Keratinocyte (primary cell): Measurements from ENCODE around the gene NLRC5. TPM values are rescaled to one million over a fixed set of nuclear protein-coding genes. Genes with fewer than 3 reads are reported as not detected.

Experiments
- DNase-seq: peaks from one replicate; pipeline ENCODE4 v3.0.0-alpha.2; 2011; ENCODE audit warnings: low read depth, missing footprints, low spot score
- FAIRE-seq: peaks from 2 replicates; lab custom pipeline; 2011; peaks lifted over from hg19 to GRCh38; lab: Jason Lieb, UNC
- H2AFZ ChIP-seq: 2 replicates; pipeline ENCODE4 v1.6.0; 2012; ENCODE audit warnings: low read length, control low read depth, inconsistent platforms; ENCODE audit not compliant: control insufficient read depth
- H3K27ac ChIP-seq: 2 replicates; pipeline ENCODE4 v1.5.1; 2011; ENCODE audit warnings: low read length; ENCODE audit not compliant: control insufficient read depth, insufficient read depth
- H3K27me3 ChIP-seq: 3 replicates; pipeline ENCODE4 v1.6.0; 2011; ENCODE audit warnings: low read length; ENCODE audit not compliant: control insufficient read depth, insufficient read depth; ENCODE audit errors: extremely low read depth
- H3K36me3 ChIP-seq, 2 experiments: 2 replicates in 1 of 2; 3 replicates in 1 of 2; pipeline ENCODE4 v1.5.1; 2011; ENCODE audit warnings: low read length in 2 of 2, mild to moderate bottlenecking in 1 of 2; ENCODE audit not compliant: control insufficient read depth in 2 of 2, insufficient read depth in 2 of 2; ENCODE audit errors: extremely low read depth in 1 of 2
- H3K4me1 ChIP-seq: 3 replicates; pipeline ENCODE4 v1.5.1; 2011; ENCODE audit warnings: low read length; ENCODE audit not compliant: control insufficient read depth, insufficient read depth; ENCODE audit errors: extremely low read depth
- H3K4me2 ChIP-seq: 3 replicates; pipeline ENCODE4 v1.6.0; 2011; ENCODE audit warnings: low read depth, low read length; ENCODE audit not compliant: control insufficient read depth, insufficient read depth; ENCODE audit errors: extremely low read depth
- H3K4me3 ChIP-seq, 3 experiments: fragments of 200-600 bp in 1 of 3; sonication (generic) in 1 of 3; 2 replicates in 2 of 3; 3 replicates in 1 of 3; pipeline ENCODE4 v1.5.1; 2011 to 2016; ENCODE audit warnings: low read length in 3 of 3, mild to moderate bottlenecking in 3 of 3, control low read depth in 2 of 3, inconsistent platforms in 1 of 3, low read depth in 1 of 3, mixed read lengths in 1 of 3, mixed run types in 1 of 3, moderate library complexity in 1 of 3; ENCODE audit not compliant: control insufficient read depth in 2 of 3, insufficient read depth in 2 of 3; ENCODE audit errors: extremely low read depth in 1 of 3
- H3K79me2 ChIP-seq: 2 replicates; pipeline ENCODE4 v1.6.0; 2012; ENCODE audit warnings: low read length; ENCODE audit not compliant: control insufficient read depth, insufficient read depth
- H3K9ac ChIP-seq: 3 replicates; pipeline ENCODE4 v1.6.0; 2011; ENCODE audit warnings: low read length; ENCODE audit not compliant: control insufficient read depth, insufficient read depth; ENCODE audit errors: extremely low read depth
- H3K9me1 ChIP-seq: 3 replicates; pipeline ENCODE4 v1.6.0; 2011; ENCODE audit warnings: low read length; ENCODE audit not compliant: control insufficient read depth, insufficient read depth; ENCODE audit errors: extremely low read depth
- H3K9me3 ChIP-seq: 2 replicates; pipeline ENCODE4 v1.5.1; 2012; ENCODE audit warnings: low read depth, low read length; ENCODE audit not compliant: control insufficient read depth
- H4K20me1 ChIP-seq: 3 replicates; pipeline ENCODE4 v1.6.0; 2011; ENCODE audit warnings: low read length; ENCODE audit not compliant: control insufficient read depth, insufficient read depth; ENCODE audit errors: extremely low read depth
- CTCF ChIP-seq, 3 experiments: IDR thresholded peaks in 1 of 3; conservative IDR thresholded peaks in 1 of 3; optimal IDR thresholded peaks in 1 of 3; 2 replicates in 2 of 3; 3 replicates in 1 of 3; pipeline versions ENCODE3 to v1.5.1; 2011; ENCODE audit warnings: low read length in 3 of 3, mild to moderate bottlenecking in 3 of 3, moderate library complexity in 2 of 3, control low read depth in 1 of 3, inconsistent platforms in 1 of 3; ENCODE audit not compliant: insufficient read depth in 2 of 3; ENCODE audit errors: extremely low read depth in 1 of 3
- EZH2 ChIP-seq: IDR thresholded peaks from one replicate; pipeline ENCODE4 v1.6.1; 2012; ENCODE audit warnings: inconsistent platforms, mild to moderate bottlenecking, low read length, moderate library complexity
- dilution Hi-C: fragments of 300-500 bp; cut with MboI; formaldehyde crosslinking; loops from one replicate; pipeline ENCODE4 v1.7.0; 2020; ENCODE audit warnings: low sequenced_read_pairs; ENCODE audit not compliant: extremely low pct_ligation_motif_present
- polyA plus RNA-seq, 5 experiments: library from polyadenylated mRNA; depleted of rRNA in 3 of 5; stranded (reverse) in 3 of 5; stranded (forward) in 1 of 5; unstranded in 1 of 5; fragments of >200 nt; gene quantifications; 1 replicate in 1 of 5; 2 replicates in 3 of 5; 3 replicates in 1 of 5; pipeline versions ENCODE4 v1.2.1 to v1.2.3, GENCODE V29; 2011 to 2012; ENCODE audit warnings: missing spikeins in 2 of 5, low read depth in 1 of 5, low replicate concordance in 1 of 5

NLRC5 gene
- polyA plus RNA-seq, 1 donor (not counting 4 experiments of a cell fraction or from before 2014, with no cell fraction given) = 7.8 TPM

GRCh38 chr16:56960681-56961281 is 28.6 kb upstream of the NLRC5 start:
- Histone ChIP-seq H3K79me2 (no peaks in the 10 kb centered on the region), H3K27ac (no peak overlapping the region), H3K9me1 (no peaks in the 10 kb centered on the region), H4K20me1 (no peaks in the 10 kb centered on the region), H3K27me3 (no peaks in the 10 kb centered on the region), H2AFZ (no peak overlapping the region), H3K4me3 (no peak overlapping the region), H3K9ac (no peak overlapping the region), H3K4me2 (no peak overlapping the region), H3K4me1 (no peaks in the 10 kb centered on the region), H3K36me3 (no peaks in the 10 kb centered on the region), H3K9me3 (no peaks in the 10 kb centered on the region)
- no peak for DNase-seq
- TF ChIP-seq CTCF (optimal IDR thresholded peaks at IDR 0.05 in 1 of 3, IDR thresholded peaks at IDR 0.05 in 1 of 3, conservative IDR thresholded peaks at IDR 0.05 in 1 of 3; ENCODE audit: extremely low read depth in 1 of 3, insufficient read depth in 2 of 3, low read length in 3 of 3) (no peak), EZH2 (no peak)
- dilution Hi-C loops = no loop called here
- no peak for FAIRE-seq

- Histone ChIP-seq H3K36me3 (no peaks in the 10 kb centered on the region), H3K4me3 (no peak overlapping the region), H2AFZ (no peak overlapping the region), H3K4me2 (no peak overlapping the region), H3K9ac (no peak overlapping the region), H3K79me2 (no peaks in the 10 kb centered on the region), H3K9me1 (no peaks in the 10 kb centered on the region), H3K27me3 (no peaks in the 10 kb centered on the region), H3K4me1 (no peaks in the 10 kb centered on the region), H4K20me1 (no peaks in the 10 kb centered on the region), H3K27ac (no peak overlapping the region), H3K9me3 (no peaks in the 10 kb centered on the region)
- no peak for DNase-seq
- dilution Hi-C loops = no loop called here
- no peak for FAIRE-seq
- no peak for TF ChIP-seq EZH2
- no peak for TF ChIP-seq CTCF (optimal IDR thresholded peaks at IDR 0.05 in 1 of 3, IDR thresholded peaks at IDR 0.05 in 1 of 3, conservative IDR thresholded peaks at IDR 0.05 in 1 of 3; ENCODE audit: extremely low read depth in 1 of 3, insufficient read depth in 2 of 3, low read length in 3 of 3)
Measured at GRCh38 chr16:56961386-56961785, 28.0 kb upstream of the NLRC5 start.
